Fibroblast of mammary gland (primary cell): ENCODE data around the gene KRTAP1-3.

Experiments
- DNase-seq: peaks from one replicate; pipeline ENCODE4 v3.0.0-alpha.2; 2010; ENCODE audit warnings: low read depth
- H3K4me3 ChIP-seq: 2 replicates; pipeline ENCODE4 v1.5.1; 2011; ENCODE audit warnings: low read depth, mild to moderate bottlenecking, low read length, moderate library complexity; ENCODE audit not compliant: control insufficient read depth
- CTCF ChIP-seq: conservative IDR thresholded peaks from 2 replicates; pipeline ENCODE4 v1.5.1; 2011; ENCODE audit warnings: low read depth, low read length, inconsistent platforms; ENCODE audit not compliant: control insufficient read depth, insufficient read depth

The KRTAP1-3 gene

GRCh38 chr17:41019415-41019814 lies 15.3 kb downstream of the KRTAP1-3 start:
- no peak for TF ChIP-seq CTCF
- H3K4me3 ChIP-seq = no peak overlapping the region
- no peak for DNase-seq

- TF ChIP-seq CTCF = no peak
- DNase-seq = no peak
- no peak overlapping the region for H3K4me3 ChIP-seq
Observed at GRCh38 chr17:41018541-41018940, 16.1 kb downstream of the KRTAP1-3 start.

GRCh38 chr17:41016578-41017215 lies 18.0 kb downstream of the KRTAP1-3 start:
- TF ChIP-seq CTCF = no peak
- DNase-seq = no peak
- no peak overlapping the region for H3K4me3 ChIP-seq

- no peak for DNase-seq
- TF ChIP-seq CTCF = no peak
- H3K4me3 ChIP-seq = no peak overlapping the region
Observed at GRCh38 chr17:41015454-41015853, 19.2 kb downstream of the KRTAP1-3 start.

GRCh38 chr17:41013606-41014005 lies 21.1 kb downstream of the KRTAP1-3 start:
- DNase-seq = peak; percentile 35
- no peak overlapping the region for H3K4me3 ChIP-seq
- no peak for TF ChIP-seq CTCF

GRCh38 chr17:41013181-41013580 lies 21.5 kb downstream of the KRTAP1-3 start:
- no peak overlapping the region for H3K4me3 ChIP-seq
- no peak for TF ChIP-seq CTCF
- DNase-seq = peak; percentile 41
